ENCODE measurements around the gene PAX6.

GRCh38 chr11:31813391-31814175 is 2.5 kb upstream of the PAX6 start:
- TF ChIP-seq POLR2AphosphoS5 (IDR thresholded peaks at IDR 0.05) (no peak), POLR2A (IDR thresholded peaks at IDR 0.05) (no peak)
- TF ChIP-seq, protein P1, sequence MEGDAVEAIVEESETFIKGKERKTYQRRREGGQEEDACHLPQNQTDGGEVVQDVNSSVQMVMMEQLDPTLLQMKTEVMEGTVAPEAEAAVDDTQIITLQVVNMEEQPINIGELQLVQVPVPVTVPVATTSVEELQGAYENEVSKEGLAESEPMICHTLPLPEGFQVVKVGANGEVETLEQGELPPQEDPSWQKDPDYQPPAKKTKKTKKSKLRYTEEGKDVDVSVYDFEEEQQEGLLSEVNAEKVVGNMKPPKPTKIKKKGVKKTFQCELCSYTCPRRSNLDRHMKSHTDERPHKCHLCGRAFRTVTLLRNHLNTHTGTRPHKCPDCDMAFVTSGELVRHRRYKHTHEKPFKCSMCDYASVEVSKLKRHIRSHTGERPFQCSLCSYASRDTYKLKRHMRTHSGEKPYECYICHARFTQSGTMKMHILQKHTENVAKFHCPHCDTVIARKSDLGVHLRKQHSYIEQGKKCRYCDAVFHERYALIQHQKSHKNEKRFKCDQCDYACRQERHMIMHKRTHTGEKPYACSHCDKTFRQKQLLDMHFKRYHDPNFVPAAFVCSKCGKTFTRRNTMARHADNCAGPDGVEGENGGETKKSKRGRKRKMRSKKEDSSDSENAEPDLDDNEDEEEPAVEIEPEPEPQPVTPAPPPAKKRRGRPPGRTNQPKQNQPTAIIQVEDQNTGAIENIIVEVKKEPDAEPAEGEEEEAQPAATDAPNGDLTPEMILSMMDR (IDR thresholded peaks at IDR 0.05): no peak

All from stomach (tissue), 4 donors.